Adrenal gland (tissue), 19 donors: Measurements from ENCODE around the gene ZNF609. TPM values are rescaled to one million over a fixed set of nuclear protein-coding genes. Genes with fewer than 3 reads are reported as not detected.
A peak's percentile ranks its signal among the peaks of the same experiment; 100 is the strongest.

Experiments
- DNase-seq, 7 donors: peaks; one replicate each; pipeline ENCODE4 v3.0.0-alpha.2; 2019 to 2020
- H3K27ac ChIP-seq, 5 donors: fragments of 200-600 bp; sonication (generic) in 4 of 5; 1 replicate in 3 of 5; 2 replicates in 2 of 5; pipeline versions ENCODE4 v1.5.1 to v1.8.0; 2016 to 2020; ENCODE audit warnings: mild to moderate bottlenecking in 1 of 5
- H3K27me3 ChIP-seq: fragments of 200-600 bp; 2 replicates; pipeline ENCODE4 v1.8.0; 2021
- H3K36me3 ChIP-seq, 2 donors: fragments of 200-600 bp; replicated peaks in 1 of 2; 1 replicate in 1 of 2; 2 replicates in 1 of 2; pipeline versions ENCODE4 v1.5.1 to v1.8.0; 2018 to 2022
- H3K4me1 ChIP-seq, 2 donors: fragments of 200-600 bp; replicated peaks in 1 of 2; 1 replicate in 1 of 2; 2 replicates in 1 of 2; pipeline versions ENCODE4 v1.5.1 to v1.8.0; 2018 to 2021
- H3K4me3 ChIP-seq, 4 donors: fragments of 200-600 bp; sonication (generic) in 3 of 4; one replicate each; pipeline ENCODE4 v1.5.1; 2016 to 2018
- H3K9me3 ChIP-seq, 3 donors: fragments of 200-600 bp; sonication (generic) in 1 of 3; replicated peaks in 1 of 3; 1 replicate in 2 of 3; 2 replicates in 1 of 3; pipeline versions ENCODE4 v1.5.1 to v1.8.0; 2016 to 2021
- POLR2A ChIP-seq, 2 donors: fragments of 450-650 bp; IDR thresholded peaks; one replicate each; pipeline ENCODE4 v1.6.1; 2017; ENCODE audit warnings: antibody characterized with exemption in 2 of 2, mild to moderate bottlenecking in 2 of 2, moderate library complexity in 1 of 2
- WGBS, 4 donors: extraction: QIAGEN DNeasy Blood & Tissue Kit in 2 of 4; methylation state at CpG; one replicate each; pipeline versions ENCODE4 v1.1.5 to v1.1.7; 2013 to 2017; 5-methylcytosine and 5-hydroxymethylcytosine counted together
- intact Hi-C, 2 donors: fragments of 100-400 bp; cut with DNase I; formaldehyde crosslinking; loops; one replicate each; pipeline versions ENCODE4 v1.14.1 to v1.15.0; 2022 to 2023
- long read RNA-seq, 10 donors: library from polyadenylated mRNA in 3 of 10; unstranded in 2 of 10; stranded (forward) in 1 of 10; transcript quantifications; one replicate each; pipeline ENCODE4 v2.0.0 and lab custom pipeline, GENCODE V29; 2021 to 2026
- polyA plus RNA-seq, 3 donors: library from polyadenylated mRNA; stranded (reverse); fragments of 200-250 nt in 2 of 3; fragments of 350-450 nt in 1 of 3; fragmentation: Illumina TruSeq in 1 of 3; extraction: RNeasy Lipid Tissue Mini Kit (QIAGEN cat#74804) in 1 of 3; gene quantifications; one replicate each; pipeline ENCODE4 v1.2.3, GENCODE V29; 2013 to 2014
- total RNA-seq, 9 donors: library from RNA; depleted of rRNA in 4 of 9; stranded (reverse); fragments of >200 nt in 4 of 9; fragments of 120-200 nt in 1 of 9; fragmentation: NEBNext Ultra II Directional in 1 of 9; extraction: Animal tissue kit (Norgen Biotek cat#: 25700) in 1 of 9; gene quantifications; one replicate each; pipeline versions ENCODE4 v1.1.0 to v1.2.4, GENCODE V29; 2013 to 2023
- TF ChIP-seq, protein P1 (sequence below), 6 experiments: fragments of 450-650 bp in 4 of 6; fragments of 200-600 bp in 2 of 6; sonication (generic) in 1 of 6; IDR thresholded peaks; 1 replicate in 5 of 6; 2 replicates in 1 of 6; pipeline versions ENCODE4 v1.5.1 to v1.8.0; 2016 to 2021; ENCODE audit warnings: antibody characterized with exemption in 6 of 6, mild to moderate bottlenecking in 2 of 6, moderate library complexity in 1 of 6
- donor health status: healthy with polysubstance abuse.
- donor health status: Bipolar disorder and iron deficiency.
- donor health status: DM: yes; HTN: yes; CAD: no.
- donor health status: DM: no; HTN: no; CAD: no.
- donor health status: DM: no; HTN: no; CAD: no.
- donor health status: DM: yes; HTN: yes; CAD: no.

Gene ZNF609, protein sequence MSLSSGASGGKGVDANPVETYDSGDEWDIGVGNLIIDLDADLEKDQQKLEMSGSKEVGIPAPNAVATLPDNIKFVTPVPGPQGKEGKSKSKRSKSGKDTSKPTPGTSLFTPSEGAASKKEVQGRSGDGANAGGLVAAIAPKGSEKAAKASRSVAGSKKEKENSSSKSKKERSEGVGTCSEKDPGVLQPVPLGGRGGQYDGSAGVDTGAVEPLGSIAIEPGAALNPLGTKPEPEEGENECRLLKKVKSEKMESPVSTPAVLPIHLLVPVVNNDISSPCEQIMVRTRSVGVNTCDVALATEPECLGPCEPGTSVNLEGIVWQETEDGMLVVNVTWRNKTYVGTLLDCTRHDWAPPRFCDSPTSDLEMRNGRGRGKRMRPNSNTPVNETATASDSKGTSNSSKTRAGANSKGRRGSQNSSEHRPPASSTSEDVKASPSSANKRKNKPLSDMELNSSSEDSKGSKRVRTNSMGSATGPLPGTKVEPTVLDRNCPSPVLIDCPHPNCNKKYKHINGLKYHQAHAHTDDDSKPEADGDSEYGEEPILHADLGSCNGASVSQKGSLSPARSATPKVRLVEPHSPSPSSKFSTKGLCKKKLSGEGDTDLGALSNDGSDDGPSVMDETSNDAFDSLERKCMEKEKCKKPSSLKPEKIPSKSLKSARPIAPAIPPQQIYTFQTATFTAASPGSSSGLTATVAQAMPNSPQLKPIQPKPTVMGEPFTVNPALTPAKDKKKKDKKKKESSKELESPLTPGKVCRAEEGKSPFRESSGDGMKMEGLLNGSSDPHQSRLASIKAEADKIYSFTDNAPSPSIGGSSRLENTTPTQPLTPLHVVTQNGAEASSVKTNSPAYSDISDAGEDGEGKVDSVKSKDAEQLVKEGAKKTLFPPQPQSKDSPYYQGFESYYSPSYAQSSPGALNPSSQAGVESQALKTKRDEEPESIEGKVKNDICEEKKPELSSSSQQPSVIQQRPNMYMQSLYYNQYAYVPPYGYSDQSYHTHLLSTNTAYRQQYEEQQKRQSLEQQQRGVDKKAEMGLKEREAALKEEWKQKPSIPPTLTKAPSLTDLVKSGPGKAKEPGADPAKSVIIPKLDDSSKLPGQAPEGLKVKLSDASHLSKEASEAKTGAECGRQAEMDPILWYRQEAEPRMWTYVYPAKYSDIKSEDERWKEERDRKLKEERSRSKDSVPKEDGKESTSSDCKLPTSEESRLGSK (N-terminal part only)
- 10 to 100 TPM; 19.3 to 35.5 (median 26.3) TPM for total RNA-seq
- polyA plus RNA-seq: 10 to 100 TPM in 2 of 3 donors, 1 to 10 TPM in 1; 4.4 to 18.4 (median 14.1) TPM
- long read RNA-seq, donor 1, partial matches to known transcripts: 44 of 137 reads
- long read RNA-seq, donor 1, other reads (novel, unspliced or antisense): 92 of 137 reads
- long read RNA-seq, donor 2, partial matches to known transcripts: 0 of 1 reads
- long read RNA-seq, donor 2, other reads (novel, unspliced or antisense): 0 of 1 reads
- long read RNA-seq, donor 3: 0 reads
- long read RNA-seq, donor 4, partial matches to known transcripts: 0 of 3 reads
- long read RNA-seq, donor 4, other reads (novel, unspliced or antisense): 3 of 3 reads
- long read RNA-seq, donor 5, partial matches to known transcripts: 1 of 5 reads
- long read RNA-seq, donor 5, other reads (novel, unspliced or antisense): 4 of 5 reads
- long read RNA-seq, donor 6, partial matches to known transcripts: 4 of 5 reads
- long read RNA-seq, donor 6, other reads (novel, unspliced or antisense): 1 of 5 reads
- long read RNA-seq, donor 7, partial matches to known transcripts: 25 of 72 reads
- long read RNA-seq, donor 7, other reads (novel, unspliced or antisense): 47 of 72 reads
- long read RNA-seq, donor 8, partial matches to known transcripts: 5 of 5 reads
- long read RNA-seq, donor 8, other reads (novel, unspliced or antisense): 0 of 5 reads
- long read RNA-seq, donor 9, partial matches to known transcripts: 0 of 1 reads
- long read RNA-seq, donor 9, other reads (novel, unspliced or antisense): 0 of 1 reads
- long read RNA-seq, donor 10, partial matches to known transcripts: 6 of 15 reads
- long read RNA-seq, donor 10, other reads (novel, unspliced or antisense): 9 of 15 reads

DNA sequence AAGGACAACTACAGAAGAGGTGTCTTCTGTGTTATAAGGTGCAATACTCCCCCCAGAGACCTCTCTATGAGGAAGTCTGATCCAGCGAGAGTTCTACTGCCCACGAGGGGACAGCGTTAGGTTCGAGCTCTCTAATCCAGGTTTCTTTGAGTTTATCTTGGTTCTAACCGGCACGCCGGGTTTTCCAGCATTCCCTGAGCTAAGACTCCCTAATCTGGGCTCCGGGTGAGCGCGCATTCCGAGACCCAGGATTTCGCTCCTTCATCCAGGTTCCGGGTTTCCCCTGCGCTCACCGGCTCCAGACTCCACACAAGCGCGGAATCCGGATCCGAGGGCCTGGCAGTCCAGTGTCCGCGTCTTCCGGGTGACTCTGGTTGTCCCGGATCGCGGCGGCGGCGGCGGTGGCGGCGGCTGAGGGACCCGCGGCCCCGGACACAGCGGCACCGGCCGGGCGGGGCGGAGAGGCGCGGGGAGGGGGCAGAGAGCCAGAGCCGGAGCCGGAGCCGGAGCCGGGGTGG lies at the start of gene ZNF609:
TSS of gene ZNF609 (plus strand) at position 373 of the 518 bp plus-strand sequence. CDS start 38,842 bp downstream, outside the sequence.
- TF ChIP-seq POLR2A (IDR thresholded peaks at IDR 0.05): peak; percentile 73 to 97
- TF ChIP-seq, protein P1, sequence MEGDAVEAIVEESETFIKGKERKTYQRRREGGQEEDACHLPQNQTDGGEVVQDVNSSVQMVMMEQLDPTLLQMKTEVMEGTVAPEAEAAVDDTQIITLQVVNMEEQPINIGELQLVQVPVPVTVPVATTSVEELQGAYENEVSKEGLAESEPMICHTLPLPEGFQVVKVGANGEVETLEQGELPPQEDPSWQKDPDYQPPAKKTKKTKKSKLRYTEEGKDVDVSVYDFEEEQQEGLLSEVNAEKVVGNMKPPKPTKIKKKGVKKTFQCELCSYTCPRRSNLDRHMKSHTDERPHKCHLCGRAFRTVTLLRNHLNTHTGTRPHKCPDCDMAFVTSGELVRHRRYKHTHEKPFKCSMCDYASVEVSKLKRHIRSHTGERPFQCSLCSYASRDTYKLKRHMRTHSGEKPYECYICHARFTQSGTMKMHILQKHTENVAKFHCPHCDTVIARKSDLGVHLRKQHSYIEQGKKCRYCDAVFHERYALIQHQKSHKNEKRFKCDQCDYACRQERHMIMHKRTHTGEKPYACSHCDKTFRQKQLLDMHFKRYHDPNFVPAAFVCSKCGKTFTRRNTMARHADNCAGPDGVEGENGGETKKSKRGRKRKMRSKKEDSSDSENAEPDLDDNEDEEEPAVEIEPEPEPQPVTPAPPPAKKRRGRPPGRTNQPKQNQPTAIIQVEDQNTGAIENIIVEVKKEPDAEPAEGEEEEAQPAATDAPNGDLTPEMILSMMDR (IDR thresholded peaks at IDR 0.05): peak in 1 of 6 experiments; percentile 59
- H3K4me3 ChIP-seq: peak within 1 kb of the TSS in 2 of 4 donors; percentile 31 to 95
- H3K27me3 ChIP-seq: no peaks in the 10 kb centered on the region
- WGBS, 4 donors: 1 to 2% (median 1%) methylated on average over 10 to 45 of the region's 45 CpGs
- peak within 1 kb of the TSS in 4 of 5 donors; percentile 40 to 98 (median 82) for H3K27ac ChIP-seq
- H3K36me3 ChIP-seq: no peaks in the 10 kb centered on the region
- intact Hi-C loops: loop anchor here in 1 of 2 donors (10.0 kb wide), 1 partner anchor 205 kb away; no protein-coding TSS in a partner anchor
- H3K9me3 ChIP-seq: no peaks in the 10 kb centered on the region
- DNase-seq: peak; percentile 90 to 98 (median 94)
- H3K4me1 ChIP-seq: peaks cover 28 to 62% of the 10 kb centered on the region in 2 donors

DNA sequence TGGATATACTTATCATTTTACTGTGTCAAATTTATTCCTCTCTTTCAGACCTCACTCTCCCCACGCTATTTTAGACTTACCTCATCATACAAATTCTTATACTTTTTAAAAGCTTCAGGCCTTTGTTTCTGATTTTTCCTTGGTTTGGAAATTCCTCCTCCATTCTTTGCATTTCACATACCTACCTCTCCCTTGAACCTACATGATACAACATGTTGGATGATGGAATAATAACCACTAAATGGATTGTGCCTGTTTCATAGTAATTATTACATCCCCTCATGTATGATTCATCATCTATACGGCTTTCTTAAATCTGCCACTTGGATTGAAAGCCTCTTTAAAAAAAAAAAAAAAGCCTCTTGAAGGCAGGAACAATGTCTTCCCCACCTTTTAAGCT lies 48.2 kb upstream of the ZNF609 start:
- Histone ChIP-seq H3K27ac (no peak overlapping the region), H3K36me3 (peaks cover 0 to 48% of the 10 kb centered on the region in 2 donors), H3K27me3 (no peaks in the 10 kb centered on the region), H3K4me1 (no peaks in the 10 kb centered on the region), H3K9me3 (no peaks in the 10 kb centered on the region), H3K4me3 (no peak overlapping the region)
- intact Hi-C loops: no loop called here
- TF ChIP-seq, protein P1 (IDR thresholded peaks at IDR 0.05): no peak
- TF ChIP-seq POLR2A (IDR thresholded peaks at IDR 0.05): no peak
- DNase-seq: no peak
- WGBS, 4 donors: 79 to 88% (median 86%) methylated on average over 2 of the region's 2 CpGs

DNA sequence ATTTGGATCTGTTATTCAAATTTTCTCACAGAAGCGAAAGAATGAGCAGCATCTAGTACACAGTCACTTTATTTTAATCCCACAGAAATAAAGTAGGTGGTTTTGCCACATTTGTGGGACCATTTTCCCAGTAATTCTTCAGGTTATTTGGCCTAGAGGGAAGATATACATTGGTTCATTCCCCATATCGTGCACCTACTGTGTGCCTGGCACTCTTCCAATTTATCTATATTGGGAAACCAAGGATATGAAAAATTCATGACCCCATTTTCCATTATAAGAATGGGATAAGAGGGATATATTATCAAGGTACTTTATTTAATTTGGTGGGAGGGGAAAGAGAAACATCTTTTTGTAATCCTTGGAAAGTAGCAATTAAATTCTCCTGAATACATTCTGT lies 37.7 kb upstream of the ZNF609 start:
- Histone ChIP-seq H3K27ac (no peak overlapping the region), H3K4me3 (no peak overlapping the region), H3K36me3 (peaks cover 0 to 54% of the 10 kb centered on the region in 2 donors), H3K4me1 (no peaks in the 10 kb centered on the region), H3K9me3 (no peaks in the 10 kb centered on the region), H3K27me3 (no peaks in the 10 kb centered on the region)
- intact Hi-C loops: no loop called here
- no peak for DNase-seq
- WGBS, 4 donors: 88 to 92% (median 91%) methylated on average over 2 of the region's 2 CpGs
- TF ChIP-seq POLR2A (IDR thresholded peaks at IDR 0.05): no peak
- TF ChIP-seq, protein P1 (IDR thresholded peaks at IDR 0.05): no peak
